ENCODE measurements around the gene SH3PXD2B.
A peak's percentile ranks its signal among the peaks of the same experiment; 100 is the strongest.

GRCh38 chr5:172389578-172390112 is 64.7 kb downstream of the SH3PXD2B start:
- TF ChIP-seq, protein P1, sequence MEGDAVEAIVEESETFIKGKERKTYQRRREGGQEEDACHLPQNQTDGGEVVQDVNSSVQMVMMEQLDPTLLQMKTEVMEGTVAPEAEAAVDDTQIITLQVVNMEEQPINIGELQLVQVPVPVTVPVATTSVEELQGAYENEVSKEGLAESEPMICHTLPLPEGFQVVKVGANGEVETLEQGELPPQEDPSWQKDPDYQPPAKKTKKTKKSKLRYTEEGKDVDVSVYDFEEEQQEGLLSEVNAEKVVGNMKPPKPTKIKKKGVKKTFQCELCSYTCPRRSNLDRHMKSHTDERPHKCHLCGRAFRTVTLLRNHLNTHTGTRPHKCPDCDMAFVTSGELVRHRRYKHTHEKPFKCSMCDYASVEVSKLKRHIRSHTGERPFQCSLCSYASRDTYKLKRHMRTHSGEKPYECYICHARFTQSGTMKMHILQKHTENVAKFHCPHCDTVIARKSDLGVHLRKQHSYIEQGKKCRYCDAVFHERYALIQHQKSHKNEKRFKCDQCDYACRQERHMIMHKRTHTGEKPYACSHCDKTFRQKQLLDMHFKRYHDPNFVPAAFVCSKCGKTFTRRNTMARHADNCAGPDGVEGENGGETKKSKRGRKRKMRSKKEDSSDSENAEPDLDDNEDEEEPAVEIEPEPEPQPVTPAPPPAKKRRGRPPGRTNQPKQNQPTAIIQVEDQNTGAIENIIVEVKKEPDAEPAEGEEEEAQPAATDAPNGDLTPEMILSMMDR (IDR thresholded peaks at IDR 0.05 in 2 of 3, conservative IDR thresholded peaks at IDR 0.05 in 1 of 3; ENCODE audit: borderline replicate concordance in 1 of 3, insufficient read depth in 1 of 3, low read depth in 2 of 3, low read length in 2 of 3), result peak; percentile 15 to 40 (median 24); a peak in 4 of 6 replicates
- no peak for TF ChIP-seq YY1 (IDR thresholded peaks at IDR 0.05; ENCODE audit: extremely low read depth, insufficient replicate concordance, low read depth, low read length)
- no peak for TF ChIP-seq POLR2A (IDR thresholded peaks at IDR 0.05; ENCODE audit: borderline replicate concordance, extremely low read depth, insufficient read depth, insufficient read length)
- TF ChIP-seq SIN3A (IDR thresholded peaks at IDR 0.05; ENCODE audit: low read depth), result no peak
- no peak for TF ChIP-seq POLR2AphosphoS5 (IDR thresholded peaks at IDR 0.05; ENCODE audit: low read depth, low read length)
- no peak for TF ChIP-seq ZNF274 (IDR thresholded peaks at IDR 0.05; ENCODE audit: low read depth, low read length)
- TF ChIP-seq REST (IDR thresholded peaks at IDR 0.05; ENCODE audit: low read depth), result no peak
- TF ChIP-seq SRF (IDR thresholded peaks at IDR 0.05; ENCODE audit: low read depth), result no peak
- TF ChIP-seq EZH2phosphoT487 (IDR thresholded peaks at IDR 0.05; ENCODE audit: borderline replicate concordance), result no peak
- no peak for TF ChIP-seq JUND (IDR thresholded peaks at IDR 0.05)
- TF ChIP-seq CEBPB (IDR thresholded peaks at IDR 0.05; ENCODE audit: low read depth), result no peak
- TF ChIP-seq MAX (IDR thresholded peaks at IDR 0.05), result no peak
- TF ChIP-seq CBX3 (IDR thresholded peaks at IDR 0.05; ENCODE audit: low read depth), result no peak
- TF ChIP-seq EZH2 (IDR thresholded peaks at IDR 0.05), result no peak

All from HCT116 (cell line).